Dermis microvascular lymphatic vessel endothelial cell (primary cell): ENCODE measurements around the gene APOA4. TPM values are rescaled to one million over a fixed set of nuclear protein-coding genes. Genes with fewer than 3 reads are reported as not detected.
A peak's percentile ranks its signal among the peaks of the same experiment; 100 is the strongest.
"Not testable (repeated sequence)": the region's sequence is repeated elsewhere in the genome, so short reads cannot be mapped to it uniquely, and the experiment has no call there.

Experiments
- DNase-seq, 2 donors: peaks; one replicate each; pipeline versions ENCODE4 v3.0.0 to v3.0.0-alpha.2; 2010; ENCODE audit warnings: low read depth in 2 of 2
- total RNA-seq: library from RNA; depleted of rRNA; stranded (reverse); fragments of >200 nt; gene quantifications from 2 replicates; pipeline ENCODE4 v1.2.1, GENCODE V29; 2014

The APOA4 gene
- total RNA-seq, 1 donor from 2014 or later = not detected

DNA sequence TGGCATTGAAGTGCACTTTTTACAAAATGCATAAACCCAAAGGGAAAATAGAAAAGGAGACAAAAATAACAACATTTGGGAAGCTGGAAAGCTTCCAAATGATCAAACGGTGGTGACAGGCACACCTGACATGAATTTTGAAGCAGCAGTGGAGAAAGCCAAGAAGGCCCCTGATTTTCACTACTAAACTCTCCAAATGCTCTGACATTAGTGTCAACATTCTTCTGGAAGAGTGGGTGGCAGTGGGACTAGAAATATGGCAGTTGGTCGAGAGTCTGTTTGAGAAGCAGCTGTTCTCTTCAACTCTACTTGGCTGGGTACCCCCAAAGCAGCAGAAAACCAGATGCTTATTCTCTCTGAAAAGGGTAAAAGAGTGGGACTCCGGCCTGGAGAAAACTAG, 19.1 kb downstream of the APOA4 start:
- no peak for DNase-seq

DNA sequence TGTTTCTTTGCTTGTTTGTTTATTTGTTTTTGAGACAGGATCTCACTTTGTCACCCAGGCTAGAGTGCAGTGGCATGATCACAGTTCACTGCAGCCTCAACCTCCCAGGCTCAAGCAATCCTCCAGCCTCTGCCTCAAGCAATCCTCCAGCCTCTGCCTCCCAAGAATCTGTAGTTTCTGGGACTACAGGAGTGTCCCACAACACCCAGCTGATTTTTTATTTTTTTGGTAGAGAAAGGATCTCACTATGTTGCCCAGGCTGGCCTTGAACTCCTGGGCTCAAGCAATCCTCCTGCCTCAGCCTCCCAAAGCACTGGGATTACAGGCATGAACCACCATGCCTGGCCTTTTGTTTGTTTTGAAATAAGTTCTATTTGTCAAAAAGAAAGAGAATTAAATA, 21.4 kb downstream of the APOA4 start:
- not testable (repeated sequence) for DNase-seq

DNA sequence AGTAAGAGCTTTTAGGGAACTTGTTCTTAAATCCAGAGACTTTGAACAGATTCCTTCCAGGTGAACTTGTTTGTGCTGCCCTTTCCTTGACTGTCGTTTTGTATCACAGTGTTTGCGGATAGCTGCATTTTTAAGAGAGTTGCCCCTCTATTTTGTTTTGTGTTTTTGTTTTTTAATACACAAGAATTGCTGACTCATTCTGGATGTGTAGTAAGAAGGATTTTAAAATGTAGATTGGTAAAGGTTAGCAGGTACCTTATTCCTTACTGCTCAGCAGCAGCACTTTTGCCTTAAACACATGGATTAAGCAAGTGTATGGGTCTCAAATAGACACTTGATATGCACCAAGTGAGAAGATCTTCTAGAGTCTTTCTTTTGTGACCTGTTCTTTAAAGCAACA, 22.5 kb downstream of the APOA4 start:
- DNase-seq = no peak

DNA sequence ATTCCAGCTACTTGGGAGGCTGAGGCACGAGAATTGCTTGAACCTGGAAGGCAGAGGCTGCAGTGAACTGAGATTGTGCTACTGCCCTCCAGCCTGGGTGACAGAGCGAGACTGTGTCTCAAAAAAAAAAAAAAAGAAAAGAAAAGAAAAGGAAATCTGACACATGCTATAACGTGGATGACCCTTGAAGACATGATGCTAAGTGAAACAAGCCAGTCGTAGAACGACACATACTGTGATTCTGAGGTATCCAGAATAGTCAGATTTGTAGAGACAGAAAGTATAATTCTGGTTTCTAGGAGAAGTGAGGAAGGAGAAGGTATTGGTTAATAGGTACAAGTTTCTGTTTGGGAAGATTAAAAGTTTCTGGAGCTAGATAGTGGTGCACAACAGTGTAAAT, 24.7 kb downstream of the APOA4 start:
- no peak for DNase-seq

DNA sequence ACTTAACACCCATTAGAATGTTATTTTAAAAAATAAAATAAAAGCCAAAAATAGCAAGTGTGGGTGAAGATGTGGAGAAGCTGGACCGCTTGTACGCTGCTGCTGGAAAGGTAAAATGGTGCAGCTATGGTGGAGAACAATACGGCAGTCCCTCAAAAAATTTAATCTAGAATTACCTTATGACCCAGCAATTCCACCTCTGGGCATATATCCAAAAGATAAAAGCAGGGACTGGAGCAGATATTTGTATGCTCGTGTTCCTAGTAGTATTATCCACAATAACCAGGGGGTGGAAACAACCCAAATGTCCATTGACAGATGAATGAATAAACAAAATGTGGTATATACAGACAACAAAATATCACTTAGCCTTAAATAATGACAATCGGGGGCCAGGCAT, 25.3 kb downstream of the APOA4 start:
- no peak for DNase-seq

DNA sequence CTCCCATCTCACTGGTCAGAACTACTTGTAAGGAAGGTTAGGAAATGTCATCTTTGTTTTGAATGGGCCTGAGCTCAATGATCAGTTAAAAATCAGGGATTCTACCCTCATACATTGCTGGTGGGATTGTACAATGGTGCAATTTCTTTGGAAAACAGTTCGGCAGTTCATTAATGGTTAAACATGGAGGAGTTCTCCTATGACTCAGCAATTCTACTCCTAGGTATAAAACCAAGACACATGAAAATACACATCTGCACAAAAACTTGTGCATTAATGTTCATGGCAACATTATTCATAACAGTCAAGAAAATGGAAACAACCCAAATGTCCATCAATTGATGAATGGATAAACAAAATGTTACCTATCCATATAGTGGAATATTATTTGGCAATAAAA, 26.6 kb downstream of the APOA4 start:
- no peak for DNase-seq

DNA sequence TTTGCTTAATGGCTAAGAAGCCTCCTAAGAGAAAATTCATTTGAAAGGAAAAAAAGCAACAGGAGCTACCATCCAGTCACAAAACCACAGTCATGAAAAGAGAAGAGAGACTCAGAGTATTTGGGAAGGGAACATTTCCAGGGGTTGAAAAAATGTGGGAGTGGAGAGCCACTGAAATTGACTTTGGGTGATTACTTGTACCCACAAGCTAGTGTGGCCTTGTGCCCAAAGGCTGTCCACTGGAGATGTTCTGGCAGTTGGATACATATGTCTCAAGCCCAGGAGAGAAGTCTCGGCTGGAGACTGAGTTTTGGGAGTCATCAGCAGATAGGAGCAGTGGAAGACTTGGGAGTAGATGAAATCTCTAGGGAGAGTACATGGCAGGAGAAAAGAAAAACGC, 28.3 kb downstream of the APOA4 start:
- no peak for DNase-seq

DNA sequence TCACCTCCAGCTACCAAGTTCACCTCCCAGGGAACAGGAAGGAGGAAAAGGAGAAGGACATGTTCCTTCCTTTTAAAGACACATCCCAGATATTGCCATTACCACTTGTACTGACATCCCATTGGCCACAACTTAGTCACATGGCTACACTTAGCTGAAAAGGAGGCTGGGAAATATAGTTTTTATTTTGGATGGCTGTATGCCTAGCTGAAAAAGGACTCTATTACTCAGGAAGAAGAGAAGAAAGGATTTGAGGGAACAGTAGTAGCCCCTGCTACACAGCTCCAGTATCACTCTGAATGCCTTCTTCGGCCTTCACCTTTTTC, 29.4 kb downstream of the APOA4 start:
- DNase-seq = no peak

DNA sequence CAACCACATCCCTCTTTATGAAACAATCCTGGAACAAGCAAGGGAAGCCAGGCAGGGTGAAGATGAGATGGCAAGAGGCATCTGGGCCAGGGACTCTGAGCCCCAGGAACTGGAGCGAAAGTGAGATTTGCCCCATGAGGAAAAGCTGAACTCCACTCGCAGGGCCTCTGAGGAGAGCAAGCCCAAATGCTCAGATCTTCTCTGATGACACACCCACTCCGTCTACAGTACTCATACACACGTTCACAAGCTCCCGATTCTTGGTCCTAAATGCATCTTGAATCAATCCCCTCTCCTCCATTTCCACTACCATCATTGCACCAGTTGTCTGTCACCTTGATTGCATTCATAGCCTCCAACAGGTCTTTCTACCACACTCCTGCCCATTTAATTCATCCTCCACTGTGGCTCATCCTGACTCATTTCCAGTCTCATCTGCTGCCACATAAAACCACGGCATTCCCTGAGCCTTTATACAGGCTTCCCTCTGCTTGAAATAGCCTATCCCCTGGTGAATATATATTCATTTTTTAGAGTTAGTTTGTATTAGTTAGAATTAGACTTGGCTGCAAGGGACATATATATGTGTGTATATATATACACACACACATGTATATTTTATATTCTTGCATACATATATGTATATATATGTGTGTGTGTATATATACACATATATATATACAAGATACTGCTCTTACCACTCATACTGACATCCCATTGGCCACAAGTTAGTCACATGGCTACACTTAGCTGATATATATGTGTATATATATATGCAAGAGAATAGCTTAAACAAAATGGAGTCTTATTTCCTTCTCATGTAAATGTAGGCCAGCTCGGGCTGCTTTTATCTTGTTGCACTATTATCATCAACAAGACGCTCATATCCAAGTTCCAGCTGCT, 30.0 kb downstream of the APOA4 start:
- no peak for DNase-seq

DNA sequence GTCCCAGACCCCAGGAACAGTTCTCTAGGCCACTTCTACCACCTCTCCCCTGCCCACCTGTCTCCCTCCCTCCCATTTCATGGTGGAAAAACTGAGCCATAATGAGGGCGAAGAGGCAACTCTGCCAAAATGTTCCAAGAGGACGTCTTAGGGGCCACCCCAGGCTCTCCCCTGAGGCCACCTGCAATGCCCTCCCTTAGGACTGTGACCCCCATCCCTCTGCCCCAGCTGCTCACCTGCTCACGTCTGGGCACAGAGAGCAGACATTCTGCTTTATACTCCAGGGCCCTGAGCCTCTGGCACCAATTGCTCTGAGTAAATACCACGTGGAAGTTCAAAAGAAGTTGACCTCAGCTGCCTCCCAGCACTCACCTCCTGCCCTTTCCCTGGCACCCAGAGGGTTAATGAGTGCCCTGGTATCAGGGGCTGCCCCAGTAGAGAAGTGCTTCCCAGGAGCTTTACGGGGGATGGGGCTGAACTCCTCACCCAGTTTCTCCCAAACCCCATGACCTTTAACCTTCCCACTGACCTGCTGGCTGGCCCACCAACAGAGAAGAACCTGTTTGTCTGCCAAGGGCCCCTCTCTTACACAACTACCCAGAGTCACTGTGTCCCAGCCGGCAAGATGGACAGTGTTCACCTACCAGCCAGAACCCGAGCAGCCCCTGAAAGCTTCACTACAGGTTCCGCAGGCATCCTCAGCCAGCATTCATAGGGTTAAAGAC, 30.8 kb downstream of the APOA4 start:
- DNase-seq = no peak

DNA sequence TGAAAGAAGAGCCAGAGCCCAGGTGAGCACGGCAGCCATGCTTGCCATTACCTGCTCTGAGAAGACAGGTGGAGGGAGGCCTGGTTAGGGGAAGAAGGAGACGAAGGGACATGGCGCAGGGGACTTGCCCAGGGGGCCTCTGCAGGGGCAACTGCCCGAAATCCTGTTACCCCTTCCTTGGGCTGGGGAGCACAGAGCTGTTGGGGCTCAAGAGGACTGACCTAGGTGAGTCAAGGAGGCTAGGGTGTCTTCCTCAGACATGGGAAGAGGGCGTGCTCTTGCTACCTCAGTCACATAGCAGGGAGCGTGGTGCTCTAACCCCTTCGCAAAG, 31.3 kb downstream of the APOA4 start, which contains the start of gene APOA5:
TSS of gene APOA5 (minus strand) at position 67 of the 331 bp plus-strand sequence. CDS start at position 48, 19 bp downstream.
- no peak for DNase-seq

DNA sequence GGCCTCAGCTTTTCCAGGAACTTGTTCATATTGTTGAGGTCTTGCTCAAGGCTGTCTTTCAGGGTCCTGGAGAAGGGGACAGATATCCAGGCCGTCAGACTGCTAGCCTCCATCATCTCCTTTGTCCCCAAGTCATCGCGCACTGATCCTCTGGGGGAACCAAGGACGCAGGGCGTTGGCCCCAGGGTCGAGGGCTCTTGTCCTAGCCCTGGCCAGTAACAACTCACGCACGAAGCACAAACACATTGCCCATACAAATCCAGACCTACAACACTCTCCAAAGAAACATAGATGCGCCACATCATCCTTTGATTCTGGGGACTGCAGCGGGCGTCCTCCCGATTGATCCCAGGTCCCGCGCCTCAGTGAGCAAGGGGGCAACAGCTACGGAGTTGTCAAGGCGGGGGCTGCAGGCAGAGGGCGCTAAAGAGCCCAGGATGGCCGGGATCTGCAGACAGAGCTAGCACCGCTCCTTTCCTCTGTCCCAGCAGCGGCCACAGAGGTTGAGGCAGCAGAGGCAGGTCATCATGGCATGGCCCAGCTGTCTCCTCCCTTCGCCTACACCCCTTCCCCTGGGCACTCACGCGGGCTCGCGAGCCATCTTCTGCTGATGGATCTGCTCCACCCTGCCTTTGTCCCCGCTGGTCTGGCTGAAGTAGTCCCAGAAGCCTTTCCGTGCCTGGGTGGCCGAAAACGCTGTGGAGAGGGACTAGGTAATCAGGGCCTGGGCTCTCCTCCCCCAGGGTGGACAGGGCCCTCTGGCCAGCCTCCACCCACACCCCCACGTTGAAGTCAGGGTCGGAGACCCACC, 31.9 kb downstream of the APOA4 start:
- peak; percentile 28 to 69 for DNase-seq

DNA sequence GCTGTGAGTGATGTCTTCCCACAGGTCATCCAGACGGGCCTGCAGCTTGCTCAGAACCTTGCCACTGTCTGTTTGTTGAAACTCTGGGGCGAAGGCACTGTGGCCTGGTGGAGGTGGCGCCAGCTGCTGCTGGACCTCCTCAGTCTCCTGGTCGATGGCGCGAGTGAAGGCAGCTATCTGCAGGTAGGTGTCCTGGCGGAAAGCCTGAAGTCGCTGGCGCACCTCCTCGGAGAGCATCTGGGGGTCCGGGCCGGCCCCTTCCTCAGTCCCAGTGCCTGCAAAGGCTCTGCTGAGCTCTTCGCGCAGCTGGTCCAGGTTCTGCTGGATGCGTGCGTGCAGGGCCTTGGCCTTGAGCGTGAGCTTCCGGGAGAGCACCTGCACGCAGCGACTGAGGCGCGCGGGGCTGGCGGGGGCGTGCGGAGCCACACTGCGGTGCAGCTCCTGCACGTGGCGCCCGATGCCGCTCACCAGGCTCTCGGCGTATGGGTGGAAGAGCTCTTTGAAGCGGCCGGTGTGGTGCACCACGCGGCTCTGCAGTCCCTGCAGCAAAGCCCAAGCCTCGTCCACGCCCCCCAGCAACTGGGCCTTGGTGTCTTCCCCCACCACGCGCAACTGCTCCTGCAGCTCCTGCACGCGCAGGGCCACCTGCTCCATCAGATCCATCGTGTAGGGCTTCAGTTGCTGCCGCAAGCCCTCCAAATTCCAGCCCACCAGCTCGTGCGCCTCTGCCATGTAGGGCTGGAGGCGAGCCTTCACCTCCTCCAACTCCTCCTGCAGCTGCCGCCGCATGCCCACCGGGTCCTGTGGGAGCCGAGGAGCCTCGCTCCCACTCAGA, 32.7 kb downstream of the APOA4 start:
- no peak for DNase-seq

DNA sequence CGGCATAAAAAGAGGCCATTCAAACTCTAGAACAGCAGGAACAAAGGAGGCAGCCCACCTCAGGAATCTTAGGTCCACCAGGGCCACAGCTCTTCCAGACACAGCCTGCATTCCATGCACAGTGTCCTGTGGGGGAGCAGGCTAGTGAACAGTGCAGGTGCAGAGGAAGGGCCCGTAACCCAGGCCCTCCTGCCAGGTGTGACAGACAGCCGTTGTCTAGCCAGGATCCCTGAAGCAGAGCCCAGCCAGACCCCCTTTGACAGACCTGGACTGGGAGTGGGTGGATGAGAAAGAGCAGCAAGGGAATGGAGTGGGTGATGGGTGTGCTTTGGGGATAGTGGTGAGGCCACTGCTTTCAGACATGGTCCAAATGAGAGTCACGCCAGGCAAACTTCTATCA, 34.1 kb downstream of the APOA4 start:
- no peak for DNase-seq

DNA sequence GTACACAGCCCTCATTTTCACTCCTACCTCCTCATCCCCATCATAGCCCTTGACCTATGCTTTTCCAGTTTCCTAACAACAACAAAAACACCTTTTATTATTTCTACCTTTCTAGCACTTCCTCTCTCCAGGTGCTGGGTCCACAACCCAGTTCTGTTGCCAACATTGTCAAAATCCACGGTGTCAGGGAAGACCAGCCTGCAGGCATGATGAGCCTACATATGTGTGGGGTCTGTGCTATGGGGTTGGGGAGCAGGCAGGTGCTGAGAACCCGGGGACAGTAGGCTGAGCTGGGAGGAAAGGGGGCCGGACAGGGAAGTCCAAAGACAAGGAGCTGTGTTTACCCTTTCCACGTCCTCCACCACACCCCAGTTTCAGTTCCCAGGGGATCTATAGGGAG, 34.6 kb downstream of the APOA4 start:
- DNase-seq = no peak

DNA sequence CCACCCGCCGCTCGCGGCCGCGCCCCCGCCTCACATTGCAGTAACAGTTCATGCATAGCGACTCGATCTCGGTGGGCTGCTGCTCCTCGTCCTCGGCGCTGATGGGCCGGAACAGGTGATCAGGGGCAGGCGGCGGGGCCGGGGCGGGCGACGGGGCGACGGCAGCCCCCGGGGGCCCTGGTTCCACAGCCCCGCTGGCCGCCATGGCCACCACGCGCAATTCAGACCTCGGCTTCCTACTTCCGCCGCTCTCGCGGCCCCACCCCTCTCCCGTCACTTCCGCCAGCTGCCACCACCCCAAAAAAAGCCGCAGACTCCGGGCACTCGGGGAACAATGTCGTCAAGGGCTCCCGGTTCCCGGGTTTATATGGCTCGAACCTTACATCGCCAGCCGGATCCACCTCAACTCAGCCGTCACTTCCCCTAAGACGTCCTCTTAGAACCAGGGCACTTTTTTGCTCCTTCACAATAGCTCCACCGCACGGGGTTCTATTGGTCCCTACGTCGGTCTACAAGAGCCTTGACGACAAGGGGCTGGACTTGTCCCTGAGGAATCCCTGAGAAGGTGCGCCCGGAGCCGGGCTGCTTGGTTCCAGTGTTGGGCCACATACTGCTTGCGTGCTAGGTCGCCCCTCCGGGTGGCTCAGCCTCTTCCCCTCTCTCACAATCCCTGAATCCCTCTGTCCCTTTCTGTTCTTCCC, 35.2 kb downstream of the APOA4 start, which contains the start of gene ZPR1:
TSS of gene ZPR1 (minus strand) at position 238 of the 701 bp plus-strand sequence. CDS start at position 205, 33 bp downstream.
- DNase-seq = peak; percentile 46 to 74

DNA sequence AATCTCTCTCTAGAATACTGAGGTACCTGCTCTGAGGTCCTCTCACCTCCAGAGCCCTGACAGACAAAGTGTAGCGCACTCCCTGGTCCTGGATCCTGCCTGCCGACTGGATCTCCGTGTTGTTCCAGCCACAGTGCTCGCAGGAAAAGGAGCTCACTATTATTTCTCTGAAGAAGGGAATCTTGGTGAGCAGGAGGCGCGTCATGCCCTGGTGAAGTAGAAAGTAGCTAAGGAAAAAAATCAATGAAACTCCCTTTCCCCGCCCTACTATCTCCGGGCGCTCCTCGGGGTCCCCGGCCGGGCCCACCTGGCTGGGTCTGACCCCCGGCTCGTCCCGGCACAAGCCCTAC, 35.7 kb downstream of the APOA4 start:
- DNase-seq = peak in 1 of 2 donors; percentile 18

DNA sequence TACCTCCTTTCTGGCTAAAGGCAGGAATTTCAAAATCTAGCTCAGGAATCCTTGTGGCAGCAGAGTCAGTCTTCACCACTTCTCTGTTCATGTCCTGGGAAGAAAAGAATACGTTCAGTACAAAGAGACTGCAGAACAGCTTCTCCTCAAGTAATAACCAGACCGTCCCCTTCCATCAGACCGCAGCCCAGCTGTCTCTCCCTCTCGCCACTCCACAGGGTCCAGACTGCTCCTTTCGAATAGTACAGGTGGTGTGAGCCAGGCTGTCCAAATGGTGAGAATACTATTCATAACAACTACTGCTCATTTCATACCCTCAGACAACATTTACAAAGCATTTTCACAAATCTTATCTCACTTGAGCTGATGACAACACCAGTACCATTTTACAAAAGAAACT, 36.1 kb downstream of the APOA4 start:
- no peak for DNase-seq

DNA sequence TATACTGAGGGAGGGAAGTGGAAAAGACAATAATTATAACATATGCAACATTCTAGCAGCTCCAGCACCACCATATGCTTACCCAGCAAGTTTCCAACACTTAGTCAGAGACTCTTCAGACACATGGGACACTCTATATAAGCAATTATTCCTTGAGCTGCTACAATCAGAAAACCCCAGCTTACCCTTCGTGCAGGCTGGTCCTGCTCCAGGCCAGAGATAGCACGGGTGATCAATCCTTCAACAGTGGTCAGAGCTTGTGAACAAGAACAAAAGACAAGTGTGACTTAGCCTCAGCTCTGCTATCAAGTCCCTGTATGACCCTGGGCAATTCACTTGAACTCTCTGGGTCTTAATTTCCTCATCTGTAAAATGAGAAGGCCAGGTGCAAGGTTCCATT, 36.8 kb downstream of the APOA4 start:
- no peak for DNase-seq

DNA sequence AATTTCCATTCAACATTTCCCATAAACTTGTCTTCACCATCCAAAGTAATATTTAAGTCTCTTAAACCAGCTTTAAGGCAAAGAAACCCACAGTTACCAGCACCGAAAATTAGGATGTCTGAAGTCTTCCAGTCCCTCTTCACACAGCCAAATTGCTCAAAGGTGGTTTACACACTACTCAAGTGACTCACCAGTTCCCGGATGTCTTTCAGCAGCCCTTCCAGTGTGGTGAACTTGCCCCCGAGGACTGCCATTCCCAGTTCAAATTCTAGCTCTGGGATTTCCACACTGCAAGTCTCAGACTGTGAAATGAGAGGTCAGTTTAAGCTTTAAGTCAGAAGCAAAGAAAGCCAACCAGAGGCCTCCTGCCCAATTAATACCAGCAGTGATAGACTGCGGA, 40.4 kb downstream of the APOA4 start:
- no peak for DNase-seq

DNA sequence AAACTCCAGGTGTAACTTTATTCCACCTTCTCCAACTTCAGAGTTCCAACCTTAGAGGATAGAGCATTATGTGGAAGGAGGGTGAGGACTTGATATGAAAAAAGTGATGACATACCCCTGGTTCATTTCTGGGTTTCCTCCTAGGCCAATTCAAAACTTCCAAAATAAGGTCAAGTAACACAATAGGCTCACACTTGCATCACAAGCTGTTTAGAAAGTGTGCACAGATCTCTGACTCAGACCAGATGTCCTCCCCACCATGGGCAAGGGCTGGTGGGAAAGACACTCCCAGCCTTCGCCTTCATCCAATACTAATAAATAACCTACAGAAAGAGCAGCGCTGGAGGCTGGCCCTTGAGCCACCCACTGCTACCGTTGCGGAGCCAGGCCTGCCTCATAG, 44.5 kb downstream of the APOA4 start:
- DNase-seq = no peak
